GM23338 (cell line): Measurements from ENCODE around the gene LAMTOR5. TPM values are rescaled to one million over a fixed set of nuclear protein-coding genes. Genes with fewer than 3 reads are reported as not detected.
A peak's percentile ranks its signal among the peaks of the same experiment; 100 is the strongest.

Experiments
- ATAC-seq: fragments of 200-7000 bp; cut with Tn5 transposase; 3 replicates; pipeline ENCODE4 v1.9.1; 2020
- DNase-seq: peaks from one replicate; pipeline ENCODE4 v3.0.0-alpha.2; 2015; ENCODE audit warnings: low spot score
- H2AFZ ChIP-seq: fragments of 200-600 bp; sonication (generic); 2 replicates; pipeline ENCODE4 v1.8.0; 2016; ENCODE audit warnings: antibody characterized with exemption, mild to moderate bottlenecking, moderate library complexity
- H3F3A ChIP-seq: fragments of 200-600 bp; sonication (generic); replicated peaks from 2 replicates; pipeline ENCODE4 v1.8.0; 2017; ENCODE audit warnings: antibody characterized with exemption, mixed run types, low read depth
- H3K27ac ChIP-seq: fragments of 200-600 bp; sonication (generic); 2 replicates; pipeline ENCODE4 v1.6.1; 2016; ENCODE audit warnings: low read depth
- H3K27me3 ChIP-seq: fragments of 200-600 bp; sonication (generic); 2 replicates; pipeline ENCODE4 v1.8.0; 2016; ENCODE audit warnings: mild to moderate bottlenecking, mixed run types, moderate library complexity; ENCODE audit not compliant: insufficient read depth
- H3K36me3 ChIP-seq: fragments of 200-600 bp; sonication (generic); 2 replicates; pipeline ENCODE4 v1.8.0; 2016; ENCODE audit warnings: mild to moderate bottlenecking; ENCODE audit not compliant: insufficient read depth
- H3K4me1 ChIP-seq: fragments of 200-600 bp; sonication (generic); 2 replicates; pipeline ENCODE4 v1.8.0; 2016; ENCODE audit warnings: mild to moderate bottlenecking, moderate library complexity; ENCODE audit not compliant: insufficient read depth
- H3K4me2 ChIP-seq: fragments of 200-600 bp; sonication (generic); 2 replicates; pipeline ENCODE4 v1.7.1; 2017; ENCODE audit warnings: mixed run types
- H3K4me3 ChIP-seq: fragments of 200-600 bp; sonication (generic); 2 replicates; pipeline ENCODE4 v1.6.1; 2016; ENCODE audit warnings: mixed run types
- H3K79me2 ChIP-seq: fragments of 200-600 bp; sonication (generic); replicated peaks from 2 replicates; pipeline ENCODE4 v1.8.0; 2017; ENCODE audit warnings: mild to moderate bottlenecking; ENCODE audit not compliant: insufficient read depth
- H3K9me2 ChIP-seq: fragments of 200-600 bp; sonication (generic); 2 replicates; pipeline ENCODE4 v1.8.0; 2017; ENCODE audit not compliant: insufficient read depth
- H4K20me1 ChIP-seq: fragments of 200-600 bp; sonication (generic); replicated peaks from 2 replicates; pipeline ENCODE4 v1.8.0; 2017; ENCODE audit warnings: mild to moderate bottlenecking; ENCODE audit not compliant: insufficient read depth
- H3K27ac Mint-ChIP-seq: 2 replicates; pipeline ENCODE4 v1.8.0; 2020; ENCODE audit warnings: inconsistent platforms, mild to moderate bottlenecking, moderate library complexity, mixed read lengths
- H3K27me3 Mint-ChIP-seq: 3 replicates; pipeline ENCODE4 v1.8.0; 2022; ENCODE audit warnings: low read depth, mild to moderate bottlenecking, moderate library complexity, mixed read lengths, inconsistent platforms; ENCODE audit not compliant: insufficient read depth, poor library complexity
- H3K36me3 Mint-ChIP-seq: 3 replicates; pipeline ENCODE4 v1.8.0; 2021; ENCODE audit warnings: low read depth, mild to moderate bottlenecking, inconsistent platforms, moderate library complexity, mixed read lengths
- H3K4me1 Mint-ChIP-seq: 3 replicates; pipeline ENCODE4 v1.8.0; 2020; ENCODE audit warnings: mild to moderate bottlenecking, inconsistent platforms, mixed read lengths
- H3K4me3 Mint-ChIP-seq: 3 replicates; pipeline ENCODE4 v1.8.0; 2021; ENCODE audit warnings: moderate library complexity, mild to moderate bottlenecking, inconsistent platforms, mixed read lengths
- H3K9me3 Mint-ChIP-seq: 3 replicates; pipeline ENCODE4 v1.8.0; 2020; ENCODE audit warnings: moderate library complexity, mild to moderate bottlenecking, inconsistent platforms, mixed read lengths
- CREB1 ChIP-seq: fragments of 250-450 bp; sonication (Bioruptor Pico); IDR thresholded peaks from 2 replicates; pipeline ENCODE4 v1.5.0; 2020; ENCODE audit warnings: low read depth, mild to moderate bottlenecking, moderate library complexity
- CTCF ChIP-seq, 2 experiments: fragments of 200-600 bp in 1 of 2; sonication (generic) in 1 of 2; conservative IDR thresholded peaks; 2 replicates each; pipeline versions ENCODE4 v1.5.1 to v1.6.1; 2016 to 2017; ENCODE audit warnings: antibody characterized with exemption in 2 of 2, low read depth in 2 of 2, mild to moderate bottlenecking in 2 of 2, moderate library complexity in 1 of 2
- ETS1 ChIP-seq: IDR thresholded peaks from 2 replicates; pipeline ENCODE4 v1.6.1; 2016; ENCODE audit warnings: antibody characterized with exemption
- EZH2 ChIP-seq: fragments of 200-600 bp; sonication (generic); IDR thresholded peaks from one replicate; pipeline ENCODE4 v1.8.0; 2017; ENCODE audit warnings: antibody characterized with exemption, mild to moderate bottlenecking, low read depth; ENCODE audit not compliant: unreplicated experiment
- EZH2phosphoT487 ChIP-seq: fragments of 200-600 bp; sonication (generic); IDR thresholded peaks from one replicate; pipeline ENCODE4 v1.8.1; 2018; ENCODE audit warnings: antibody characterized with exemption; ENCODE audit not compliant: unreplicated experiment
- JUNB ChIP-seq: IDR thresholded peaks from one replicate; pipeline ENCODE4 v1.6.1; 2016; ENCODE audit warnings: antibody characterized with exemption; ENCODE audit not compliant: unreplicated experiment
- NANOG ChIP-seq: IDR thresholded peaks from 2 replicates; pipeline ENCODE4 v1.6.1; 2016; ENCODE audit warnings: antibody characterized with exemption, borderline replicate concordance
- POLR2AphosphoS5 ChIP-seq: IDR thresholded peaks from 2 replicates; pipeline ENCODE4 v1.6.1; 2016; ENCODE audit warnings: antibody characterized with exemption, low read depth
- REST ChIP-seq: IDR thresholded peaks from one replicate; pipeline ENCODE4 v1.6.1; 2018; ENCODE audit warnings: antibody characterized with exemption; ENCODE audit not compliant: unreplicated experiment
- STAT1 ChIP-seq: IDR thresholded peaks from one replicate; pipeline ENCODE4 v1.6.1; 2016; ENCODE audit warnings: antibody characterized with exemption; ENCODE audit not compliant: unreplicated experiment
- ZNF114 ChIP-seq: fragments of 250-450 bp; sonication (Bioruptor Pico); IDR thresholded peaks from 2 replicates; pipeline ENCODE4 v1.5.0; 2020; ENCODE audit warnings: mild to moderate bottlenecking, moderate library complexity
- ZNF331 ChIP-seq: fragments of 250-450 bp; sonication (Bioruptor Pico); IDR thresholded peaks from 2 replicates; pipeline ENCODE4 v1.5.0; 2020; ENCODE audit warnings: low read depth, mild to moderate bottlenecking, moderate library complexity
- polyA plus RNA-seq: library from polyadenylated mRNA; unstranded; fragments of >200 nt; fragmentation: Nextera tagmentation; extraction: Ambion mirVana; gene quantifications from 2 replicates; pipeline ENCODE4 v1.2.1, GENCODE V29; 2016
- total RNA-seq: library from RNA; depleted of rRNA; stranded (reverse); fragments of >200 nt; shearing (Covaris generic); gene quantifications from 2 replicates; pipeline ENCODE4 v1.2.3, GENCODE V29; 2014
- TF ChIP-seq, protein P1 (sequence below): fragments of 250-450 bp; sonication (Bioruptor Pico); IDR thresholded peaks from 2 replicates; pipeline ENCODE4 v1.5.0; 2020; ENCODE audit warnings: mild to moderate bottlenecking, moderate library complexity

The LAMTOR5 gene
- total and polyA plus RNA-seq, 2 experiments from 2014 or later, result 41.0 to 246 TPM

GRCh38 chr1:110383251-110383990 is 24.1 kb downstream of the LAMTOR5 start:
- Histone ChIP-seq H2AFZ (no peak overlapping the region), H3K4me1 (peaks cover 5% of the 10 kb centered on the region; the same call in 1 of the 2 replicates), H4K20me1 (peaks cover 3% of the 10 kb centered on the region), H3K4me2 (no peak overlapping the region), H3K4me3 (no peak overlapping the region), H3K27ac (no peak overlapping the region), H3K27me3 (no peaks in the 10 kb centered on the region), H3K79me2 (no peaks in the 10 kb centered on the region), H3K9me2 (no peaks in the 10 kb centered on the region), H3K36me3 (peaks cover 14% of the 10 kb centered on the region), H3F3A (no peaks in the 10 kb centered on the region)
- Mint-ChIP-seq H3K4me1 (peaks cover 7% of the 10 kb centered on the region; the same call in 2 of the 3 replicates), H3K27me3 (no peaks in the 10 kb centered on the region), H3K36me3 (peaks cover 25% of the 10 kb centered on the region), H3K27ac (peak overlapping the region; percentile 87), H3K9me3 (no peaks in the 10 kb centered on the region), H3K4me3 (no peak overlapping the region)
- ATAC-seq (no peak), DNase-seq (no peak)
- no peak for TF ChIP-seq ETS1
- TF ChIP-seq POLR2AphosphoS5, result no peak
- TF ChIP-seq ZNF331 (CRISPR knock-in tag), result no peak
- no peak for TF ChIP-seq JUNB
- no peak for TF ChIP-seq REST
- TF ChIP-seq CREB1 (CRISPR knock-in tag), result no peak
- no peak for TF ChIP-seq CTCF (conservative IDR thresholded peaks at IDR 0.05; ENCODE audit: low read depth in 2 of 2)
- TF ChIP-seq STAT1, result no peak
- no peak for TF ChIP-seq EZH2
- TF ChIP-seq EZH2phosphoT487, result no peak
- TF ChIP-seq, protein P1, sequence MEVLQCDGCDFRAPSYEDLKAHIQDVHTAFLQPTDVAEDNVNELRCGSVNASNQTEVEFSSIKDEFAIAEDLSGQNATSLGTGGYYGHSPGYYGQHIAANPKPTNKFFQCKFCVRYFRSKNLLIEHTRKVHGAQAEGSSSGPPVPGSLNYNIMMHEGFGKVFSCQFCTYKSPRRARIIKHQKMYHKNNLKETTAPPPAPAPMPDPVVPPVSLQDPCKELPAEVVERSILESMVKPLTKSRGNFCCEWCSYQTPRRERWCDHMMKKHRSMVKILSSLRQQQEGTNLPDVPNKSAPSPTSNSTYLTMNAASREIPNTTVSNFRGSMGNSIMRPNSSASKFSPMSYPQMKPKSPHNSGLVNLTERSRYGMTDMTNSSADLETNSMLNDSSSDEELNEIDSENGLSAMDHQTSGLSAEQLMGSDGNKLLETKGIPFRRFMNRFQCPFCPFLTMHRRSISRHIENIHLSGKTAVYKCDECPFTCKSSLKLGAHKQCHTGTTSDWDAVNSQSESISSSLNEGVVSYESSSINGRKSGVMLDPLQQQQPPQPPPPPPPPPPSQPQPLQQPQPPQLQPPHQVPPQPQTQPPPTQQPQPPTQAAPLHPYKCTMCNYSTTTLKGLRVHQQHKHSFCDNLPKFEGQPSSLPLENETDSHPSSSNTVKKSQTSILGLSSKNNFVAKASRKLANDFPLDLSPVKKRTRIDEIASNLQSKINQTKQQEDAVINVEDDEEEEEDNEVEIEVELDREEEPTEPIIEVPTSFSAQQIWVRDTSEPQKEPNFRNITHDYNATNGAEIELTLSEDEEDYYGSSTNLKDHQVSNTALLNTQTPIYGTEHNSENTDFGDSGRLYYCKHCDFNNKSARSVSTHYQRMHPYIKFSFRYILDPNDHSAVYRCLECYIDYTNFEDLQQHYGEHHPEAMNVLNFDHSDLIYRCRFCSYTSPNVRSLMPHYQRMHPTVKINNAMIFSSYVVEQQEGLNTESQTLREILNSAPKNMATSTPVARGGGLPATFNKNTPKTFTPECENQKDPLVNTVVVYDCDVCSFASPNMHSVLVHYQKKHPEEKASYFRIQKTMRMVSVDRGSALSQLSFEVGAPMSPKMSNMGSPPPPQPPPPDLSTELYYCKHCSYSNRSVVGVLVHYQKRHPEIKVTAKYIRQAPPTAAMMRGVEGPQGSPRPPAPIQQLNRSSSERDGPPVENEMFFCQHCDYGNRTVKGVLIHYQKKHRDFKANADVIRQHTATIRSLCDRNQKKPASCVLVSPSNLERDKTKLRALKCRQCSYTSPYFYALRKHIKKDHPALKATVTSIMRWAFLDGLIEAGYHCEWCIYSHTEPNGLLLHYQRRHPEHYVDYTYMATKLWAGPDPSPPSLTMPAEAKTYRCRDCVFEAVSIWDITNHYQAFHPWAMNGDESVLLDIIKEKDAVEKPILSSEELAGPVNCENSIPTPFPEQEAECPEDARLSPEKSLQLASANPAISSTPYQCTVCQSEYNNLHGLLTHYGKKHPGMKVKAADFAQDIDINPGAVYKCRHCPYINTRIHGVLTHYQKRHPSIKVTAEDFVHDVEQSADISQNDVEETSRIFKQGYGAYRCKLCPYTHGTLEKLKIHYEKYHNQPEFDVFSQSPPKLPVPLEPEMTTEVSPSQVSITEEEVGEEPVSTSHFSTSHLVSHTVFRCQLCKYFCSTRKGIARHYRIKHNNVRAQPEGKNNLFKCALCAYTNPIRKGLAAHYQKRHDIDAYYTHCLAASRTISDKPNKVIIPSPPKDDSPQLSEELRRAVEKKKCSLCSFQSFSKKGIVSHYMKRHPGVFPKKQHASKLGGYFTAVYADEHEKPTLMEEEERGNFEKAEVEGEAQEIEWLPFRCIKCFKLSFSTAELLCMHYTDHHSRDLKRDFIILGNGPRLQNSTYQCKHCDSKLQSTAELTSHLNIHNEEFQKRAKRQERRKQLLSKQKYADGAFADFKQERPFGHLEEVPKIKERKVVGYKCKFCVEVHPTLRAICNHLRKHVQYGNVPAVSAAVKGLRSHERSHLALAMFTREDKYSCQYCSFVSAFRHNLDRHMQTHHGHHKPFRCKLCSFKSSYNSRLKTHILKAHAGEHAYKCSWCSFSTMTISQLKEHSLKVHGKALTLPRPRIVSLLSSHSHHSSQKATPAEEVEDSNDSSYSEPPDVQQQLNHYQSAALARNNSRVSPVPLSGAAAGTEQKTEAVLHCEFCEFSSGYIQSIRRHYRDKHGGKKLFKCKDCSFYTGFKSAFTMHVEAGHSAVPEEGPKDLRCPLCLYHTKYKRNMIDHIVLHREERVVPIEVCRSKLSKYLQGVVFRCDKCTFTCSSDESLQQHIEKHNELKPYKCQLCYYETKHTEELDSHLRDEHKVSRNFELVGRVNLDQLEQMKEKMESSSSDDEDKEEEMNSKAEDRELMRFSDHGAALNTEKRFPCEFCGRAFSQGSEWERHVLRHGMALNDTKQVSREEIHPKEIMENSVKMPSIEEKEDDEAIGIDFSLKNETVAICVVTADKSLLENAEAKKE (CRISPR knock-in tag), result no peak
- no peak for TF ChIP-seq NANOG
- no peak for TF ChIP-seq ZNF114 (CRISPR knock-in tag)
